ENCODE measurements around the gene TFDP1. TPM values are rescaled to one million over a fixed set of nuclear protein-coding genes. Genes with fewer than 3 reads are reported as not detected.
"Not testable (repeated sequence)": the region's sequence is repeated elsewhere in the genome, so short reads cannot be mapped to it uniquely, and the experiment has no call there.

Gene TFDP1
- total RNA-seq, 2 experiments from 2014 or later, result 87.9 to 119 TPM

- intact Hi-C loops (cut with micrococcal nuclease; ENCODE audit: unreplicated experiment); BruUV-seq (replicated peaks); H3K4me2 ChIP-seq (ENCODE audit: low read length); H3K27ac ChIP-seq (ENCODE audit: low read depth, low read length, poor library complexity, severe bottlenecking); H3K4me1 ChIP-seq (ENCODE audit: insufficient read depth, low read length, poor library complexity, severe bottlenecking); DNase-seq (ENCODE audit: low spot score); H2AFZ ChIP-seq (ENCODE audit: low read length); H4K20me1 ChIP-seq (ENCODE audit: insufficient read depth, low read length); H3K4me3 ChIP-seq (ENCODE audit: low read depth, low read length, poor library complexity, severe bottlenecking); POLR2A ChIA-PET; H3K9me2 ChIP-seq (ENCODE audit: insufficient read depth, low read length); CTCF ChIA-PET (ENCODE audit: unreplicated experiment); H3K9me3 ChIP-seq (ENCODE audit: low read length): not testable (repeated sequence)
- peaks cover 15% of the 10 kb centered on the region; the same call in 1 of the 2 replicates for H3K79me2 ChIP-seq (ENCODE audit: insufficient read depth, low read depth, low read length)
- H3K36me3 ChIP-seq (ENCODE audit: insufficient read depth, low read length), result peaks cover 64% of the 10 kb centered on the region
These were observed 37.5 kb downstream of the TFDP1 start for GRCh38 chr13:113621986-113622550.

- peaks cover 9% of the 10 kb centered on the region; the same call in 1 of the 2 replicates for H3K79me2 ChIP-seq (ENCODE audit: insufficient read depth, low read depth, low read length)
- no peaks in the 10 kb centered on the region; the same call in 1 of the 2 replicates for H4K20me1 ChIP-seq (ENCODE audit: insufficient read depth, low read length)
These were observed 38.4 kb downstream of the TFDP1 start for GRCh38 chr13:113622791-113623490.

GRCh38 chr13:113623491-113624234 is 39.1 kb downstream of the TFDP1 start:
- TF ChIP-seq, protein P1, sequence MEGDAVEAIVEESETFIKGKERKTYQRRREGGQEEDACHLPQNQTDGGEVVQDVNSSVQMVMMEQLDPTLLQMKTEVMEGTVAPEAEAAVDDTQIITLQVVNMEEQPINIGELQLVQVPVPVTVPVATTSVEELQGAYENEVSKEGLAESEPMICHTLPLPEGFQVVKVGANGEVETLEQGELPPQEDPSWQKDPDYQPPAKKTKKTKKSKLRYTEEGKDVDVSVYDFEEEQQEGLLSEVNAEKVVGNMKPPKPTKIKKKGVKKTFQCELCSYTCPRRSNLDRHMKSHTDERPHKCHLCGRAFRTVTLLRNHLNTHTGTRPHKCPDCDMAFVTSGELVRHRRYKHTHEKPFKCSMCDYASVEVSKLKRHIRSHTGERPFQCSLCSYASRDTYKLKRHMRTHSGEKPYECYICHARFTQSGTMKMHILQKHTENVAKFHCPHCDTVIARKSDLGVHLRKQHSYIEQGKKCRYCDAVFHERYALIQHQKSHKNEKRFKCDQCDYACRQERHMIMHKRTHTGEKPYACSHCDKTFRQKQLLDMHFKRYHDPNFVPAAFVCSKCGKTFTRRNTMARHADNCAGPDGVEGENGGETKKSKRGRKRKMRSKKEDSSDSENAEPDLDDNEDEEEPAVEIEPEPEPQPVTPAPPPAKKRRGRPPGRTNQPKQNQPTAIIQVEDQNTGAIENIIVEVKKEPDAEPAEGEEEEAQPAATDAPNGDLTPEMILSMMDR (conservative IDR thresholded peaks at IDR 0.05; ENCODE audit: low read length), result no peak
- TF ChIP-seq EZH2phosphoT487 (IDR thresholded peaks at IDR 0.05; ENCODE audit: borderline replicate concordance, low read depth, low read length), result no peak

More at GRCh38 chr13:113622791-113623490, 38.4 kb downstream of the TFDP1 start:
- Histone ChIP-seq H3K4me1 (ENCODE audit: insufficient read depth, low read length, poor library complexity, severe bottlenecking) (no peaks in the 10 kb centered on the region), H3K9me2 (ENCODE audit: insufficient read depth, low read length) (no peaks in the 10 kb centered on the region), H3K27ac (ENCODE audit: low read depth, low read length, poor library complexity, severe bottlenecking) (no peak overlapping the region), H3K9me3 (ENCODE audit: low read length) (no peaks in the 10 kb centered on the region), H3K4me3 (ENCODE audit: low read depth, low read length, poor library complexity, severe bottlenecking) (no peak overlapping the region), H2AFZ (ENCODE audit: low read length) (no peak overlapping the region), H3K4me2 (ENCODE audit: low read length) (no peak overlapping the region), H3K36me3 (ENCODE audit: insufficient read depth, low read length) (peaks cover 62% of the 10 kb centered on the region)
- intact Hi-C loops (cut with micrococcal nuclease; ENCODE audit: unreplicated experiment), result no loop called here
- CTCF ChIA-PET (ENCODE audit: unreplicated experiment), result no interaction called here
- no TSS peak for BruUV-seq (replicated peaks)
- no peak for DNase-seq (ENCODE audit: low spot score)
- POLR2A ChIA-PET, result no interaction called here
- TF ChIP-seq, protein P1 (conservative IDR thresholded peaks at IDR 0.05; ENCODE audit: low read length), result no peak
- no peak for TF ChIP-seq EZH2phosphoT487 (IDR thresholded peaks at IDR 0.05; ENCODE audit: borderline replicate concordance, low read depth, low read length)

More at GRCh38 chr13:113623491-113624234, 39.1 kb downstream of the TFDP1 start:
- ChIA-PET CTCF (ENCODE audit: unreplicated experiment) (no interaction called here), POLR2A (interaction anchor here (0.5 kb wide), 1 partner anchor 330 kb away, joined by 3 read pairs; no protein-coding TSS in a partner anchor)
- Histone ChIP-seq H3K4me2 (ENCODE audit: low read length) (no peak overlapping the region), H4K20me1 (ENCODE audit: insufficient read depth, low read length) (no peaks in the 10 kb centered on the region; the same call in 1 of the 2 replicates), H3K4me1 (ENCODE audit: insufficient read depth, low read length, poor library complexity, severe bottlenecking) (no peaks in the 10 kb centered on the region), H3K27ac (ENCODE audit: low read depth, low read length, poor library complexity, severe bottlenecking) (no peak overlapping the region), H3K9me3 (ENCODE audit: low read length) (no peaks in the 10 kb centered on the region), H3K9me2 (ENCODE audit: insufficient read depth, low read length) (no peaks in the 10 kb centered on the region), H3K36me3 (ENCODE audit: insufficient read depth, low read length) (peaks cover 59% of the 10 kb centered on the region), H3K79me2 (ENCODE audit: insufficient read depth, low read depth, low read length) (peaks cover 3% of the 10 kb centered on the region; the same call in 1 of the 2 replicates), H2AFZ (ENCODE audit: low read length) (no peak overlapping the region), H3K4me3 (ENCODE audit: low read depth, low read length, poor library complexity, severe bottlenecking) (no peak overlapping the region)
- DNase-seq (ENCODE audit: low spot score), result no peak
- BruUV-seq (replicated peaks), result no TSS peak
- intact Hi-C loops (cut with micrococcal nuclease; ENCODE audit: unreplicated experiment), result no loop called here
